KMS-11 (cell line): ENCODE measurements around the gene RARRES1.

Experiments
- H2AFZ ChIP-seq: fragments of 200-600 bp; sonication (generic); 2 replicates; pipeline ENCODE4 v1.6.1; 2016; ENCODE audit warnings: antibody characterized with exemption, mixed run types, low read depth
- H3K27ac ChIP-seq: fragments of 200-600 bp; sonication (generic); 2 replicates; pipeline ENCODE4 v1.6.1; 2016; ENCODE audit warnings: mild to moderate bottlenecking, mixed run types
- H3K27me3 ChIP-seq: fragments of 200-600 bp; sonication (generic); 2 replicates; pipeline ENCODE4 v1.6.1; 2017; ENCODE audit warnings: mild to moderate bottlenecking, low read depth, mixed run types, moderate library complexity; ENCODE audit not compliant: insufficient read depth
- H3K36me3 ChIP-seq: fragments of 200-600 bp; sonication (generic); 2 replicates; pipeline ENCODE4 v1.6.1; 2017; ENCODE audit warnings: mild to moderate bottlenecking, mixed run types; ENCODE audit not compliant: insufficient read depth
- H3K4me1 ChIP-seq: fragments of 200-600 bp; sonication (generic); 2 replicates; pipeline ENCODE4 v1.6.1; 2016; ENCODE audit warnings: mild to moderate bottlenecking, low read depth, mixed run types; ENCODE audit not compliant: poor library complexity, severe bottlenecking
- H3K4me2 ChIP-seq: fragments of 200-600 bp; sonication (generic); 2 replicates; pipeline ENCODE4 v1.7.0; 2016; ENCODE audit warnings: mild to moderate bottlenecking, mixed run types
- H3K4me3 ChIP-seq: fragments of 200-600 bp; sonication (generic); IDR thresholded peaks from 2 replicates; pipeline ENCODE4 v1.6.1; 2017; ENCODE audit warnings: low read depth, low read length, mixed read lengths; ENCODE audit not compliant: insufficient read depth
- H3K79me2 ChIP-seq: fragments of 200-600 bp; sonication (generic); 2 replicates; pipeline ENCODE4 v1.6.1; 2016; ENCODE audit warnings: low read depth, mixed run types; ENCODE audit not compliant: insufficient read depth
- H3K9ac ChIP-seq: fragments of 200-600 bp; sonication (generic); 2 replicates; pipeline ENCODE4 v1.6.1; 2016; ENCODE audit warnings: mild to moderate bottlenecking, mixed run types
- H4K20me1 ChIP-seq: fragments of 200-600 bp; sonication (generic); 2 replicates; pipeline ENCODE4 v1.6.1; 2016; ENCODE audit warnings: mild to moderate bottlenecking, mixed run types; ENCODE audit not compliant: insufficient read depth
- CTCF ChIP-seq: fragments of 200-600 bp; sonication (generic); conservative IDR thresholded peaks from 2 replicates; pipeline ENCODE4 v1.6.1; 2017; ENCODE audit warnings: low read depth, mild to moderate bottlenecking, antibody characterized with exemption, low read length, moderate library complexity, mixed read lengths

The RARRES1 gene

DNA sequence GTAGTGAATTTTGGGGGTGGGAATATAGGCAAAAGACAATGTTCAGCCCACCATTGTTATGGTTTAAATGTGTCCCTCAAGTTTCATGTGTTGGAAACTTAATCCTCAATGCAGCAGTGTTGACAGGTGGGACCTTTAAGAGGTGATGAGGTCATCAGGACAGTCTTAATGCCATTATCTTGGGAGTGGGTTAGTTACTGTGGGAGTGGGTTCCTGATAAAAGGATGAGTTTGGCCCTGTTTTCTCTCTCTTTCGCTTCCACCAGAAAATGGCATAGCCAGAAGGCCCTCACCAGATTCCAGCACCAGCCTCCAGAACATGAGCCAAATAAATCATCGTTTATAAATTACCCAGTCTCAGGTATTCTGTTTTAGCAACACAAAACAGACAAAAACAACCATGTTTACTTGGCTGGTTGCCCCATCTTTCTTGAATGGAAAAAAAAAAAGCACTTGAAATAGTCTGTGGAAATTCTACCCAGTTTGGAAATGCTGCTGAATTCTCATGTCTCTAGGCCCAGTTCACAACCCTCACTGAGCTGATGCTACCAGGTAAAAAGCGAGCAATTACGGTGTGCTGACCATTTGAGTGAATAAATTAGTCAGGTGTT lies 38.6 kb upstream of the RARRES1 start:
- Histone ChIP-seq H3K27me3 (no peaks in the 10 kb centered on the region), H3K36me3 (no peaks in the 10 kb centered on the region), H3K4me1 (no peaks in the 10 kb centered on the region), H3K4me3 (no peak overlapping the region), H3K79me2 (no peaks in the 10 kb centered on the region), H3K9ac (no peak overlapping the region), H3K27ac (no peak overlapping the region), H4K20me1 (no peaks in the 10 kb centered on the region), H2AFZ (no peak overlapping the region), H3K4me2 (no peak overlapping the region)
- TF ChIP-seq CTCF: no peak

DNA sequence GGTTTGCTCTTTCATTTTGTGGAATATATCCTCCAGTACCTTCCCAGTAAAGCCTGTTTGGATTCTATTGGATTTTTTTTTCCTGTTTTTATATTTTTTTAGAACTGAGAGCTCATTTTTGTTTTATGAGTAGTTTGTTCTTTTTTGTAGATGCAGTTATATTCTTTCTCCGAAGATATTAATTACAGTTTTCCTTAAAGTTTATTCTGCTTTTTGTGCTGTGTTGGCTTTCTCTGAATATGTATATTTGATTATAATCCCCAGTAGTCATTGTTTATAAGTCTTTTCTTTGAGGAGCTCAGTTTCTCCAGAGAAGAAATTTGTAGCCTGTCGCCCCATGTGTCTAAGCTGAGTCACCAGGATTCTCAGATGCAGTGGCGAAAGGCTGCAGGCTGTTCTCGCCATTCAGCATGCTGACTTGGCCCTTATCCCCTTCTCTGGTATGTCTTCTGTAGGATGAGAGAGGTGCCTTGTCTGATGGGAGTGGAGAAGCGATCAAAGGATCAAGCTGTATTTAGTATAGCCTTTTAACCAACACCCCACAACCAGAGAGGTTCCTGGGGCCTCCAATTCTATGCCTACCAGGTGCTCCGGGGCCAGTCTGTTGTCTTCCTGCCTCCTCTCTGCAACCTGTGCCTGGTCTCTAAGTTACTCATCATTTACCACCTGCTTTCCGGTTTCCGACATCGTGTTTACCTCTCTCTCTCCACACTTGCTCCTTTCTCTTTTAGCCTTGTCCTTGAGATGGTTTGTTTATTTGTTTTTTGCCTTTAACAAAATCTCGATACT lies 37.9 kb upstream of the RARRES1 start:
- no peak overlapping the region for H3K9ac ChIP-seq
- no peak overlapping the region for H3K4me3 ChIP-seq
- no peaks in the 10 kb centered on the region for H3K27me3 ChIP-seq
- H3K36me3 ChIP-seq: no peaks in the 10 kb centered on the region
- H4K20me1 ChIP-seq: no peaks in the 10 kb centered on the region
- no peak overlapping the region for H2AFZ ChIP-seq
- no peak overlapping the region for H3K27ac ChIP-seq
- no peaks in the 10 kb centered on the region for H3K79me2 ChIP-seq
- no peak overlapping the region for H3K4me2 ChIP-seq
- no peaks in the 10 kb centered on the region for H3K4me1 ChIP-seq
- TF ChIP-seq CTCF: no peak

DNA sequence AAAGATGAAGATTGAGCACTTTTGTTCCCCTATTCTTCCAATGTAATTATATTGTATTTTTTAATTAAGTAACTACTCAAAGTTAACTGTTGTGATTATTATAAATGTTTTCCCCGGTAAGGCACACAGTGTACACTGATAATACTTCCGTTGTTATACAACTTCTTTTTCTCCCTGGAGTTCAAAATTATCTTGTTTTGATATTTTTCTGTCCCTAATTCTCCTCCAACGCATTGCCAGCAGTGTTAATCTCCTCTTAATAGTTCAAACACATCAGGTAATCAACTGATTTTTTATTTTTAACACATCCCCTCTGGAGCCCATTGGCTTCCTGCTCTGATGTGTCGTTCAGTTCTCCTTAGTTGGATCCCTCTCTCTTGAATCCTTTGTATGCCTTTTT lies 37.3 kb upstream of the RARRES1 start:
- no peaks in the 10 kb centered on the region for H4K20me1 ChIP-seq
- no peak for TF ChIP-seq CTCF
- no peaks in the 10 kb centered on the region for H3K4me1 ChIP-seq
- H3K9ac ChIP-seq: no peak overlapping the region
- no peaks in the 10 kb centered on the region for H3K27me3 ChIP-seq
- H3K27ac ChIP-seq: no peak overlapping the region
- no peak overlapping the region for H2AFZ ChIP-seq
- H3K4me2 ChIP-seq: no peak overlapping the region
- no peaks in the 10 kb centered on the region for H3K36me3 ChIP-seq
- H3K79me2 ChIP-seq: no peaks in the 10 kb centered on the region
- no peak overlapping the region for H3K4me3 ChIP-seq

- no peaks in the 10 kb centered on the region for H3K27me3 ChIP-seq
- no peaks in the 10 kb centered on the region for H3K4me1 ChIP-seq
- no peak overlapping the region for H3K4me3 ChIP-seq
- H3K36me3 ChIP-seq: no peaks in the 10 kb centered on the region
- no peak overlapping the region for H3K27ac ChIP-seq
- H2AFZ ChIP-seq: no peak overlapping the region
- no peak overlapping the region for H3K9ac ChIP-seq
- no peaks in the 10 kb centered on the region for H3K79me2 ChIP-seq
- no peak for TF ChIP-seq CTCF
- no peaks in the 10 kb centered on the region for H4K20me1 ChIP-seq
- no peak overlapping the region for H3K4me2 ChIP-seq
Measured at GRCh38 chr3:158768881-158769543, 36.8 kb upstream of the RARRES1 start.
